Activated CD4-positive, alpha-beta memory T cell treated with anti-CD3 and anti-CD28 coated beads for 36 hours (primary cell): ENCODE data around the gene SCAF4. TPM values are rescaled to one million over a fixed set of nuclear protein-coding genes. Genes with fewer than 3 reads are reported as not detected.
"Not testable (repeated sequence)": the region's sequence is repeated elsewhere in the genome, so short reads cannot be mapped to it uniquely, and the experiment has no call there.

ENCODE experiments used
- CTCF ChIA-PET: fragments of 350-600 bp; sonication (Branson Sonifier 250); formaldehyde crosslinking; loops from one replicate; lab custom pipeline; 2021; ENCODE audit warnings: antibody characterized with exemption, inconsistent platforms; lab: Charles Lee
- POLR2A ChIA-PET: fragments of 350-600 bp; sonication (Branson Sonifier 250); formaldehyde crosslinking; loops from one replicate; lab custom pipeline; 2021; ENCODE audit warnings: antibody characterized with exemption; lab: Charles Lee
- DNase-seq: peaks from one replicate; pipeline ENCODE4 v3.0.0-alpha.2; 2020
- H3K27ac Mint-ChIP-seq: one replicate; pipeline ENCODE4 v1.8.0; 2021; ENCODE audit warnings: mixed read lengths
- H3K27me3 Mint-ChIP-seq: one replicate; pipeline ENCODE4 v1.8.0; 2021; ENCODE audit warnings: mixed read lengths
- H3K36me3 Mint-ChIP-seq: one replicate; pipeline ENCODE4 v1.8.0; 2021; ENCODE audit warnings: mixed read lengths
- H3K4me1 Mint-ChIP-seq: one replicate; pipeline ENCODE4 v1.8.0; 2021; ENCODE audit warnings: low read depth, mixed read lengths
- H3K4me3 Mint-ChIP-seq: one replicate; pipeline ENCODE4 v1.8.0; 2021; ENCODE audit warnings: mild to moderate bottlenecking, mixed read lengths
- H3K9me3 Mint-ChIP-seq: one replicate; pipeline ENCODE4 v1.8.0; 2021; ENCODE audit warnings: mixed read lengths
- intact Hi-C: fragments of 100-400 bp; cut with micrococcal nuclease; formaldehyde crosslinking; loops from one replicate; pipeline ENCODE4 v1.15.1; 2023
- total RNA-seq, 2 experiments: library from RNA; stranded (reverse); gene quantifications; one replicate each; pipeline ENCODE4 v1.2.3, GENCODE V29; 2021

Gene SCAF4
- total RNA-seq, 2 experiments from 2014 or later, result 38.0 to 39.4 TPM

DNA sequence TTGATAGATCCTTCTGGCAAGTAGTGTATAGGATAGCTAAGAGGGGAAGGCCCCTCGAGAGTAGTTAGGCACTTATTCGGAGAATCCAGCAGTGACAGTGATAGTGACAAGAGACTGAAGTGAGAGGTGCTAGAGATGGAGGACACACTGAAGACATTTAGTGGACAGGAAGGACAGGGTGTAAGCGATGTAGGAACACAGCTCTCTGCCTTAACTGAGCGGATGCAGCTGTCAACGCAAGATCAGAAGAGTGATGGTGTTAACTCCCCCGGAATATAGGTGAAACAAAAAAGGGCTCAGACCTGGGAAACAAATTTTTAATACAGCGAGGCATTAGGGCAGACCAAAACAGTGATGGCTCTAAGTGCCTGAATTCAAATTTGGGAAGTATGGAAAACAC is 56.6 kb downstream of the SCAF4 start:
- Mint-ChIP-seq H3K4me1 (peaks cover 4% of the 10 kb centered on the region), H3K9me3 (no peaks in the 10 kb centered on the region), H3K27ac (no peak overlapping the region), H3K27me3 (no peaks in the 10 kb centered on the region), H3K4me3 (no peak overlapping the region), H3K36me3 (peaks cover 16% of the 10 kb centered on the region)
- CTCF ChIA-PET, result no interaction called here
- POLR2A ChIA-PET, result no interaction called here
- no peak for DNase-seq
- intact Hi-C loops, result no loop called here

GRCh38 chr21:31673321-31673912 is 58.5 kb downstream of the SCAF4 start:
- Mint-ChIP-seq H3K4me1 (peaks cover 22% of the 10 kb centered on the region), H3K4me3 (no peak overlapping the region), H3K27ac (no peak overlapping the region), H3K36me3 (peaks cover 20% of the 10 kb centered on the region), H3K27me3 (no peaks in the 10 kb centered on the region), H3K9me3 (no peaks in the 10 kb centered on the region)
- intact Hi-C loops, result no loop called here
- DNase-seq, result no peak
- CTCF ChIA-PET, result no interaction called here
- POLR2A ChIA-PET, result no interaction called here

DNA sequence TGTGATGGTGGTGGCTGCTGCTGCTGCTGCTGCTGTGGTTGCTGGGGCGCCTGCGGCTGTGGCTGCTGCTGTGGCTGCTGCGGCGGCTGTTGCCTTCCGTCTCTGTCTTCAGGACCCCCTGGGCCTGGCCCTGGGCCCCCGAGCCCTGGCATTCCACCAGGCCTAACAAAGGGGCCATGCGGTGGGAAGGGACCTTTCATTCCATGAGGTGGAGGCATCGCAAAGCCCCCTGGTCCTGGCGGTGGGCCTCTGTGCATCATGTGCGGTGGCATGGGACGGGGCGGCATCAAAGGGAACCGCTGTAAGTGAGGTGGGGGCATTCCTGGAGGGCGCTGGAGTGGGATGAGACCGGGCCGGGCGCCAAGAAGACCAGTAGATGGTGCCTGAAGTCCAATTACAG is 60.0 kb downstream of the SCAF4 start:
- H3K4me1 Mint-ChIP-seq, result peaks cover 37% of the 10 kb centered on the region
- peaks cover 34% of the 10 kb centered on the region for H3K36me3 Mint-ChIP-seq
- intact Hi-C loops, result no loop called here
- H3K27ac Mint-ChIP-seq, result no peak overlapping the region
- ChIA-PET POLR2A (no interaction called here), CTCF (no interaction called here)
- DNase-seq, result no peak
- no peaks in the 10 kb centered on the region for H3K9me3 Mint-ChIP-seq
- no peak overlapping the region for H3K4me3 Mint-ChIP-seq
- H3K27me3 Mint-ChIP-seq, result no peaks in the 10 kb centered on the region

GRCh38 chr21:31671146-31671716 is 60.7 kb downstream of the SCAF4 start:
- CTCF ChIA-PET, result no interaction called here
- no peak overlapping the region for H3K27ac Mint-ChIP-seq
- no peak for DNase-seq
- no peak overlapping the region for H3K4me3 Mint-ChIP-seq
- H3K27me3 Mint-ChIP-seq, result no peaks in the 10 kb centered on the region
- no peaks in the 10 kb centered on the region for H3K9me3 Mint-ChIP-seq
- intact Hi-C loops, result no loop called here
- POLR2A ChIA-PET, result interaction anchor here (0.6 kb wide), 1 partner anchor 490 kb away, joined by 4 read pairs; no protein-coding TSS in a partner anchor
- peaks cover 41% of the 10 kb centered on the region for H3K36me3 Mint-ChIP-seq
- peaks cover 44% of the 10 kb centered on the region for H3K4me1 Mint-ChIP-seq

DNA sequence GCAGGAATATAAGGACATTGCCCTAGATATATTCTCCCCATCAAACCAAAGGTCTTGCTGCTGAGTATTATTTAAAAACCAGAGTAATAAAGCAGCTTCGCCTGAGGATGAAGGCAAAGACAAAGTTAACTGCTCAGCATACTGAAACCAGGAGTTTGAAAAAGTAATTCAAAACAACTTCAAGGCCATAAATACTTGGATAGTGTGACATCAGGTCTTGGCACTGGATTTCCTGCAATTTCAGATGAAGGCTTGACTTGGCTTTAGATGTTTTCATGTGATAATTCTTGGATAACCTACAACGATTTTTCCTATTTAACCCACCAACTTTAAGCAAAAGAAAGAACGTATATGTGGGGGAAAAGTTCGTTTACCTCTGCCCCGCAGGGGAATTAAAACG is 61.8 kb downstream of the SCAF4 start:
- H3K9me3 Mint-ChIP-seq, result no peaks in the 10 kb centered on the region
- H3K36me3 Mint-ChIP-seq, result peaks cover 46% of the 10 kb centered on the region
- no peak overlapping the region for H3K4me3 Mint-ChIP-seq
- CTCF ChIA-PET, result no interaction called here
- no peak overlapping the region for H3K27ac Mint-ChIP-seq
- DNase-seq, result no peak
- H3K27me3 Mint-ChIP-seq, result no peaks in the 10 kb centered on the region
- POLR2A ChIA-PET, result no interaction called here
- intact Hi-C loops, result no loop called here
- H3K4me1 Mint-ChIP-seq, result peaks cover 55% of the 10 kb centered on the region

DNA sequence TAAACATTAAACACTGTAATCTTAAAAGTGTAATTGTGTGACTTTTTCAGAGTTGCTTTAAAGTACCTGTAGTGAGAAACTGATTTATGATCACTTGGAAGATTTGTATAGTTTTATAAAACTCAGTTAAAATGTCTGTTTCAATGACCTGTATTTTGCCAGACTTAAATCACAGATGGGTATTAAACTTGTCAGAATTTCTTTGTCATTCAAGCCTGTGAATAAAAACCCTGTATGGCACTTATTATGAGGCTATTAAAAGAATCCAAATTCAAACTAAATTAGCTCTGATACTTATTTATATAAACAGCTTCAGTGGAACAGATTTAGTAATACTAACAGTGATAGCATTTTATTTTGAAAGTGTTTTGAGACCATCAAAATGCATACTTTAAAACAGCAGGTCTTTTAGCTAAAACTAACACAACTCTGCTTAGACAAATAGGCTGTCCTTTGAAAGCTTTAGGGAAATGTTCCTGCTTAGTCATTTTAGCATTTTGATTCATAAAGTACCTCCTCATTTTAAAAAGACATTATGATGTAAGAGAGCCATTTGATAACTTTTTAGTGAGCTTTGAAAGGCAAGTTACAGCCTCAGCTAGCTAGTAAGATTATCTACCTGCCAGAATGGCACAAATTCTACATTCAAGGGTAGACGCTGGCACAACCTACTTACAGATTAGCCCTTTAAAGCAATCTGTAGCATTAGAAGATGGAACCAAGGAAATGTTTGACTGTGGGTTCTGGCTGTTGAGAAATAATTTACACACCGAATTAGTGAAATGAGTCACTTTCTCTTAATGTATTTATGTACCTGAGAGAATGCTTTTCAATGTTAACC is 63.0 kb downstream of the SCAF4 start:
- intact Hi-C loops, result loop anchor here (1.0 to 10.0 kb wide), 6 partner anchors 10 to 327 kb away; partner anchors contain the start of genes HUNK, SCAF4, SOD1 and TIAM1
- H3K27me3 Mint-ChIP-seq, result no peaks in the 10 kb centered on the region
- ChIA-PET CTCF (no interaction called here), POLR2A (interaction anchor here (1.0 kb wide), 1 partner anchor 45 kb away, joined by 4 read pairs; no protein-coding TSS in a partner anchor)
- H3K36me3 Mint-ChIP-seq, result peaks cover 53% of the 10 kb centered on the region
- no peaks in the 10 kb centered on the region for H3K9me3 Mint-ChIP-seq
- DNase-seq, result no peak
- H3K4me3 Mint-ChIP-seq, result no peak overlapping the region
- peaks cover 65% of the 10 kb centered on the region for H3K4me1 Mint-ChIP-seq
- peak overlapping the region; percentile 78 for H3K27ac Mint-ChIP-seq

- ChIA-PET POLR2A (no interaction called here), CTCF (no interaction called here)
- H3K9me3 Mint-ChIP-seq, result no peaks in the 10 kb centered on the region
- peaks cover 76% of the 10 kb centered on the region for H3K4me1 Mint-ChIP-seq
- DNase-seq, result no peak
- no peak overlapping the region for H3K4me3 Mint-ChIP-seq
- intact Hi-C loops, result loop anchor here (2.0 to 10.0 kb wide), 4 partner anchors 57 to 325 kb away; partner anchors contain the start of genes HUNK, SCAF4 and TIAM1
- H3K27ac Mint-ChIP-seq, result no peak overlapping the region
- peaks cover 55% of the 10 kb centered on the region for H3K36me3 Mint-ChIP-seq
- no peaks in the 10 kb centered on the region for H3K27me3 Mint-ChIP-seq
Measured at GRCh38 chr21:31667639-31668038, 64.3 kb downstream of the SCAF4 start.

- Mint-ChIP-seq H3K9me3 (no peaks in the 10 kb centered on the region), H3K4me1 (peaks cover 81% of the 10 kb centered on the region), H3K4me3 (no peak overlapping the region), H3K36me3 (peaks cover 57% of the 10 kb centered on the region), H3K27ac (peak overlapping the region; percentile 67), H3K27me3 (no peaks in the 10 kb centered on the region)
- intact Hi-C loops, result loop anchor here (5.0 to 10.0 kb wide), 2 partner anchors 208 to 325 kb away; partner anchors contain the start of genes HUNK and TIAM1
- ChIA-PET CTCF (interaction anchor here (0.9 kb wide), 1 partner anchor 198 kb away, joined by 3 read pairs; no protein-coding TSS in a partner anchor), POLR2A (interaction anchor here (0.9 kb wide), 1 partner anchor 108 kb away, joined by 3 read pairs; no protein-coding TSS in a partner anchor)
- peak; percentile 47 for DNase-seq
Measured at GRCh38 chr21:31667132-31667531, 64.8 kb downstream of the SCAF4 start.

DNA sequence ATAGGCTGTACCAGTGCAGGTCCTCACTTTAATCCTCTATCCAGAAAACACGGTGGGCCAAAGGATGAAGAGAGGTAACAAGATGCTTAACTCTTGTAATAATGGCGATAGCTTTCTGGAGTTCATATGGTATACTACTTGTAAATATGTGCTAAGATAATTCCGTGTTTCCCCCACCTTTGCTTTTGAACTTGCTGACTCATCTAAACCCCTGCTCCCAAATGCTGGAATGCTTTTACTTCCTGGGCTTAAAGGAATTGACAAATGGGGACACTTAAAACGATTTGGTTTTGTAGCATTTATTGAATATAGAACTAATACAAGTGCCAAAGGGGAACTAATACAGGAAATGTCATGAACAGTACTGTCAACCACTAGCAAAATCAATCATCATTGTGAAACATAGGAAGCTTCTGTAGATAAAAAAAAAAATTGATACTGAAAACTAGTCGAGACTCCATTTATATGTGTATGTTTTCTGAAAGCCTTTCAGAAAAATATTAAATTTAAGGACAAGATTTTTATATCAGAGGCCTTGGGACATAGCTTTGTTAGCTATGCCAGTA is 65.4 kb downstream of the SCAF4 start:
- Mint-ChIP-seq H3K4me3 (no peak overlapping the region), H3K27me3 (no peaks in the 10 kb centered on the region), H3K27ac (peak overlapping the region; percentile 67), H3K36me3 (peaks cover 61% of the 10 kb centered on the region), H3K9me3 (no peaks in the 10 kb centered on the region), H3K4me1 (peaks cover 87% of the 10 kb centered on the region)
- intact Hi-C loops, result loop anchor here (5.0 to 10.0 kb wide), 2 partner anchors 208 to 324 kb away; partner anchors contain the start of genes HUNK and TIAM1
- POLR2A ChIA-PET, result interaction anchor here (0.9 kb wide), 1 partner anchor 108 kb away, joined by 3 read pairs; no protein-coding TSS in a partner anchor
- CTCF ChIA-PET, result interaction anchor here (0.9 kb wide), 1 partner anchor 199 kb away, joined by 3 read pairs; no protein-coding TSS in a partner anchor
- DNase-seq, result no peak

DNA sequence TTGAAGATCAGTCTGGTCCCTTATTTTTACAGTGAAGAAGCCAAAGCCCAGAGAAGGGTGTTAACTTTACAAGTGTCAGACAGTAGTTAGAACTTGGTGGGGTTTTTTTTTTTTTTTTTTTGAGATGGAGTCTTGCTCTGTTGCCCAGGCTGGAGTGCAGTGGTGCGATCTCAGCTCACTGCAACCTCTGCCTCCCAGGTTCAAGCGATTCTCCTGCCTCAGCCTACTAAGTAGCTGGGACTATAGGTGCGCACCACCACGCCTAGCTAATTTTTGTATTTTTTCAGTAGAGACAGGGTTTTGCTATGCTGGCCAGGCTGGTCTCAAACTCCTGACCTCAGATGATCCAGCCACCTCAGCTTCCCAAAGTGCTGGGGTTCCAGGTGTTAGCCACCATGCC is 66.0 kb downstream of the SCAF4 start:
- peaks cover 93% of the 10 kb centered on the region for H3K4me1 Mint-ChIP-seq
- H3K36me3 Mint-ChIP-seq, result peaks cover 63% of the 10 kb centered on the region
- H3K4me3 Mint-ChIP-seq, CTCF ChIA-PET, POLR2A ChIA-PET, H3K9me3 Mint-ChIP-seq, DNase-seq, H3K27me3 Mint-ChIP-seq: not testable (repeated sequence)
- intact Hi-C loops, result loop anchor here (5.0 to 10.0 kb wide), 2 partner anchors 209 to 324 kb away; partner anchors contain the start of genes HUNK and TIAM1
- H3K27ac Mint-ChIP-seq, result peak overlapping the region; percentile 57

- POLR2A ChIA-PET, result no interaction called here
- H3K4me3 Mint-ChIP-seq, result no peak overlapping the region
Measured at GRCh38 chr21:31665397-31665796, 66.5 kb downstream of the SCAF4 start.

More at GRCh38 chr21:31665397-31665796, 66.5 kb downstream of the SCAF4 start:
- CTCF ChIA-PET, result no interaction called here
- no peaks in the 10 kb centered on the region for H3K27me3 Mint-ChIP-seq
- no peaks in the 10 kb centered on the region for H3K9me3 Mint-ChIP-seq
- peaks cover 61% of the 10 kb centered on the region for H3K36me3 Mint-ChIP-seq
- peak overlapping the region; percentile 57 for H3K27ac Mint-ChIP-seq
- DNase-seq, result peak; percentile 70
- peaks cover 93% of the 10 kb centered on the region for H3K4me1 Mint-ChIP-seq
- intact Hi-C loops, result loop anchor here (5.0 to 10.0 kb wide), 2 partner anchors 209 to 323 kb away; partner anchors contain the start of genes HUNK and TIAM1
